ENCODE data around the gene ZNF41. TPM values are rescaled to one million over a fixed set of nuclear protein-coding genes. Genes with fewer than 3 reads are reported as not detected.

ZNF41 gene
- total RNA-seq, 1 experiment from 2014 or later: 6.6 TPM

DNA sequence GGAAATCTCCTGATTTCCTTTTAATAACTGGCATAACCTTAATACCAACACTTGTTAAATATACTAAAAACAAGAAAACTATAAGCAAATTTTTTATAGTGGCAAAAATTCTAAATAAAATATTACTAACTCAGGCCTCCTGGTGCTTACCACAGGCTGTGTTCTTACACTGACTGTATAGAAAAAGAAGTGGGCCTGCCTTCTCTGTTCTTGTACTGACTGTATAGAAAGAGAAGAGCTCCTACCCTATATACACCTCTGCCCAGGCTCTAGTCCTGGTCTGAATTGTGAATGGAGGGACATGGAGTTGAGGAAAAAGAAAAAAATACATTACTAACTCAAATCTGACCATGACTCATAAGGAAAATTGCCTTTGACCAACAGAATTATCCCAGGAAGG is 7.5 kb downstream of the ZNF41 start:
- Histone ChIP-seq H3K36me3 (ENCODE audit: control insufficient read depth, insufficient read depth, low read length) (no peaks in the 10 kb centered on the region), H3K27me3 (replicated peaks; ENCODE audit: control insufficient read depth, insufficient read depth, low read length) (no peaks in the 10 kb centered on the region), H3K9me3 (no peaks in the 10 kb centered on the region), H3K4me3 (ENCODE audit: low read depth, low read length) (no peak overlapping the region), H3K4me1 (no peaks in the 10 kb centered on the region)
- Mint-ChIP-seq H3K9me3 (ENCODE audit: unreplicated experiment) (no peaks in the 10 kb centered on the region), H3K4me3 (ENCODE audit: unreplicated experiment) (no peak overlapping the region), H3K27ac (ENCODE audit: unreplicated experiment) (no peak overlapping the region), H3K4me1 (ENCODE audit: low read depth, unreplicated experiment) (no peaks in the 10 kb centered on the region), H3K36me3 (ENCODE audit: insufficient read depth, unreplicated experiment) (no peaks in the 10 kb centered on the region), H3K27me3 (ENCODE audit: insufficient read depth, unreplicated experiment) (no peaks in the 10 kb centered on the region)
- intact Hi-C loops (cut with micrococcal nuclease; ENCODE audit: unreplicated experiment): no loop called here
- BruUV-seq (replicated peaks): no TSS peak
- POLR2A ChIA-PET: no interaction called here
- CTCF ChIA-PET: no interaction called here
- no peak for DNase-seq
- TF ChIP-seq, protein P1, sequence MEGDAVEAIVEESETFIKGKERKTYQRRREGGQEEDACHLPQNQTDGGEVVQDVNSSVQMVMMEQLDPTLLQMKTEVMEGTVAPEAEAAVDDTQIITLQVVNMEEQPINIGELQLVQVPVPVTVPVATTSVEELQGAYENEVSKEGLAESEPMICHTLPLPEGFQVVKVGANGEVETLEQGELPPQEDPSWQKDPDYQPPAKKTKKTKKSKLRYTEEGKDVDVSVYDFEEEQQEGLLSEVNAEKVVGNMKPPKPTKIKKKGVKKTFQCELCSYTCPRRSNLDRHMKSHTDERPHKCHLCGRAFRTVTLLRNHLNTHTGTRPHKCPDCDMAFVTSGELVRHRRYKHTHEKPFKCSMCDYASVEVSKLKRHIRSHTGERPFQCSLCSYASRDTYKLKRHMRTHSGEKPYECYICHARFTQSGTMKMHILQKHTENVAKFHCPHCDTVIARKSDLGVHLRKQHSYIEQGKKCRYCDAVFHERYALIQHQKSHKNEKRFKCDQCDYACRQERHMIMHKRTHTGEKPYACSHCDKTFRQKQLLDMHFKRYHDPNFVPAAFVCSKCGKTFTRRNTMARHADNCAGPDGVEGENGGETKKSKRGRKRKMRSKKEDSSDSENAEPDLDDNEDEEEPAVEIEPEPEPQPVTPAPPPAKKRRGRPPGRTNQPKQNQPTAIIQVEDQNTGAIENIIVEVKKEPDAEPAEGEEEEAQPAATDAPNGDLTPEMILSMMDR (IDR thresholded peaks at IDR 0.05; ENCODE audit: insufficient read depth in 1 of 2, low read depth in 1 of 2, low read length in 1 of 2, severe bottlenecking in 1 of 2, unreplicated experiment in 1 of 2): no peak

- POLR2A ChIA-PET: no interaction called here
- CTCF ChIA-PET: no interaction called here
These were observed 15.9 kb downstream of the ZNF41 start for GRCh38 chrX:47467106-47467505.

GRCh38 chrX:47460561-47460960 is 22.5 kb downstream of the ZNF41 start:
- H3K4me3 Mint-ChIP-seq (ENCODE audit: unreplicated experiment): no peak overlapping the region
- H3K27me3 Mint-ChIP-seq (ENCODE audit: insufficient read depth, unreplicated experiment): no peaks in the 10 kb centered on the region
- H3K4me1 Mint-ChIP-seq (ENCODE audit: low read depth, unreplicated experiment): no peaks in the 10 kb centered on the region
- CTCF ChIA-PET: no interaction called here
- H3K36me3 ChIP-seq (ENCODE audit: control insufficient read depth, insufficient read depth, low read length): no peaks in the 10 kb centered on the region
- no peaks in the 10 kb centered on the region for H3K4me1 ChIP-seq
- POLR2A ChIA-PET: no interaction called here
- no peak overlapping the region for H3K4me3 ChIP-seq (ENCODE audit: low read depth, low read length)
- BruUV-seq (replicated peaks): no TSS peak
- H3K27ac Mint-ChIP-seq (ENCODE audit: unreplicated experiment): no peak overlapping the region
- H3K9me3 Mint-ChIP-seq (ENCODE audit: unreplicated experiment): no peaks in the 10 kb centered on the region
- intact Hi-C loops (cut with micrococcal nuclease; ENCODE audit: unreplicated experiment): no loop called here
- H3K27me3 ChIP-seq (replicated peaks; ENCODE audit: control insufficient read depth, insufficient read depth, low read length): no peaks in the 10 kb centered on the region
- TF ChIP-seq, protein P1 (IDR thresholded peaks at IDR 0.05; ENCODE audit: insufficient read depth in 1 of 2, low read depth in 1 of 2, low read length in 1 of 2, severe bottlenecking in 1 of 2, unreplicated experiment in 1 of 2): no peak
- H3K36me3 Mint-ChIP-seq (ENCODE audit: insufficient read depth, unreplicated experiment): peaks cover 18% of the 10 kb centered on the region
- no peaks in the 10 kb centered on the region for H3K9me3 ChIP-seq
- no peak for DNase-seq

More at GRCh38 chrX:47467106-47467505, 15.9 kb downstream of the ZNF41 start:
- peaks cover 17% of the 10 kb centered on the region for H3K36me3 Mint-ChIP-seq (ENCODE audit: insufficient read depth, unreplicated experiment)
- Histone ChIP-seq H3K27me3 (replicated peaks; ENCODE audit: control insufficient read depth, insufficient read depth, low read length) (no peaks in the 10 kb centered on the region), H3K4me1 (no peaks in the 10 kb centered on the region), H3K4me3 (ENCODE audit: low read depth, low read length) (no peak overlapping the region), H3K9me3 (no peaks in the 10 kb centered on the region), H3K36me3 (ENCODE audit: control insufficient read depth, insufficient read depth, low read length) (no peaks in the 10 kb centered on the region)
- intact Hi-C loops (cut with micrococcal nuclease; ENCODE audit: unreplicated experiment): no loop called here
- no peak for DNase-seq
- no peaks in the 10 kb centered on the region for H3K9me3 Mint-ChIP-seq (ENCODE audit: unreplicated experiment)
- no peaks in the 10 kb centered on the region for H3K4me1 Mint-ChIP-seq (ENCODE audit: low read depth, unreplicated experiment)
- TF ChIP-seq, protein P1 (IDR thresholded peaks at IDR 0.05; ENCODE audit: insufficient read depth in 1 of 2, low read depth in 1 of 2, low read length in 1 of 2, severe bottlenecking in 1 of 2, unreplicated experiment in 1 of 2): no peak
- no peak overlapping the region for H3K4me3 Mint-ChIP-seq (ENCODE audit: unreplicated experiment)
- H3K27ac Mint-ChIP-seq (ENCODE audit: unreplicated experiment): no peak overlapping the region
- BruUV-seq (replicated peaks): no TSS peak
- H3K27me3 Mint-ChIP-seq (ENCODE audit: insufficient read depth, unreplicated experiment): no peaks in the 10 kb centered on the region
